Heart right ventricle (tissue), 16 donors: ENCODE measurements around the gene THEMIS. TPM values are rescaled to one million over a fixed set of nuclear protein-coding genes. Genes with fewer than 3 reads are reported as not detected.

Source experiments
- ATAC-seq, 8 donors: fragments of 200-7000 bp; cut with Tn5 transposase; one replicate each; pipeline ENCODE4 v1.9.1; 2020; ENCODE audit warnings: mild to moderate bottlenecking in 8 of 8, moderate library complexity in 8 of 8, moderate number of reproducible peaks in 1 of 8
- DNase-seq, 2 donors: peaks; one replicate each; pipeline ENCODE4 v3.0.0-alpha.2; 2020
- H3K27ac ChIP-seq, 10 donors: fragments of 200-600 bp; sonication (generic) in 2 of 10; one replicate each; pipeline versions ENCODE4 v1.5.0 to v1.8.0; 2020 to 2022; ENCODE audit warnings: mild to moderate bottlenecking in 3 of 10
- H3K27me3 ChIP-seq, 7 donors: fragments of 200-600 bp; one replicate each; pipeline ENCODE4 v1.8.0; 2021 to 2022; ENCODE audit warnings: mild to moderate bottlenecking in 2 of 7
- H3K36me3 ChIP-seq, 9 donors: fragments of 200-600 bp; sonication (generic) in 1 of 9; one replicate each; pipeline versions ENCODE4 v1.5.0 to v1.8.0; 2020 to 2022; ENCODE audit warnings: mild to moderate bottlenecking in 2 of 9
- H3K4me1 ChIP-seq, 9 donors: fragments of 200-600 bp; sonication (generic) in 1 of 9; one replicate each; pipeline versions ENCODE4 v1.5.0 to v1.8.0; 2020 to 2022; ENCODE audit warnings: mild to moderate bottlenecking in 4 of 9
- H3K4me3 ChIP-seq, 10 donors: fragments of 200-600 bp; sonication (generic) in 2 of 10; one replicate each; pipeline versions ENCODE4 v1.5.0 to v1.8.0; 2020 to 2022; ENCODE audit warnings: mild to moderate bottlenecking in 7 of 10, moderate library complexity in 2 of 10
- H3K9me3 ChIP-seq, 11 donors: fragments of 200-600 bp in 10 of 11; sonication (generic) in 2 of 11; one replicate each; pipeline versions ENCODE4 v1.5.0 to v1.8.0; 2013 to 2022; ENCODE audit warnings: mild to moderate bottlenecking in 2 of 11, control low read depth in 1 of 11, moderate library complexity in 1 of 11
- CTCF ChIP-seq, 9 donors: fragments of 200-600 bp; sonication (generic) in 2 of 9; IDR thresholded peaks; one replicate each; pipeline versions ENCODE4 v1.5.0 to v1.8.0; 2021 to 2022; ENCODE audit warnings: antibody characterized with exemption in 9 of 9, mild to moderate bottlenecking in 5 of 9, moderate library complexity in 1 of 9
- WGBS, 2 donors: extraction: QIAGEN DNeasy Blood & Tissue Kit; methylation state at CpG; one replicate each; pipeline ENCODE4 v1.1.7; 2013; ENCODE audit warnings: inconsistent platforms in 1 of 2; 5-methylcytosine and 5-hydroxymethylcytosine counted together
- intact Hi-C, 10 donors: fragments of 100-400 bp; cut with DNase I; formaldehyde crosslinking; loops; one replicate each; pipeline versions ENCODE4 v1.11.1 to v1.14.2; 2022
- polyA plus RNA-seq, 2 donors: library from polyadenylated mRNA; stranded (reverse); fragments of 200-250 nt; gene quantifications; one replicate each; pipeline ENCODE4 v1.2.3, GENCODE V29; 2013
- total RNA-seq, 10 donors: library from RNA; stranded (reverse); fragmentation: NEBNext Ultra II Directional in 3 of 10; extraction: Animal tissue kit (Norgen Biotek cat#: 25700) in 3 of 10; gene quantifications; one replicate each; pipeline versions ENCODE4 v1.2.1 to v1.2.4, GENCODE V29; 2021 to 2023
- donor health status: Arrhythmogenic right ventricular cardiomyopathy.
- donor health status: ischemic (EF 13 %, LVEDD 7.1; RV severe dilation, severe dysfunction).
- donor health status: healthy with polysubstance abuse.
- donor health status: DM: no; HTN: yes; CAD: no.
- donor health status: DM: no; HTN: no; CAD: no.
- donor health status: ischemic (EF 25% LVEDD 6.9; RV normal size, moderate dysfunction).
- donor health status: ischemic (EF 25% LVEDD 5.7; RV mildly dilated, moderate dysfunction).
- donor health status: healthy.
- donor health status: DM: yes; HTN: yes; CAD: no.
- donor health status: Ischemic cardiomyopathy.
- donor health status: ischemic (EF 35%, LVEDD 5.7; RV mildly dilated, moderate dysfunction).
- donor health status: nonischemic (EF 11% LVEDD 7.7; RV severe dilation, severe dysfunction).
- donor health status: DM: yes; HTN: yes; CAD: no.
- donor health status: PGD.
- donor health status: ischemic (EF 29% LVEDD 5.4; RV normal size, mild dysfunction).
- donor health status: nonischemic (EF 23%, LVEDD 6.1; RV moderate dilation, normal function).

Gene THEMIS
- total and polyA plus RNA-seq, 12 donors: 0.01 to 2.0 (median 0.14) TPM; not detected in 4

DNA sequence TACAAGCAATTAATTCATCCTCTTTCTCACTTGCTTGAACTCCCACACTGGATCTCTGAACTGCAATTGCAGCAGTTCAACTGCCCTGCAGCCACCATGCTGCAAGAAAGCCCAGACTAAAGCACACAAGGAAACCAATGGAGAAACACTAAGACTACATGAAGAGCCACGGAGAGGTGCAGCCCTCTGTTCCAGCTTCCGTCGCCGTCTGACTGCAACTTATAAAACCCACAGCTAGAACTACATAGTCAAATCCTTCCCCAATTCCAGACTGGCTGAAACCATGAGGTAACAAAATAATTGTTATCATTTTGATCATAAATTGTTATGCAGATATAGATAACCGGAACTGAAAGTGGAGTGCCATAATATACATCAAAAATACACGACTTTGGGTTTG lies 21.1 kb upstream of the THEMIS start:
- Histone ChIP-seq H3K27me3 (peaks cover 0 to 5% (median 0%) of the 10 kb centered on the region in 7 donors), H3K27ac (no peak overlapping the region), H3K4me1 (no peaks in the 10 kb centered on the region), H3K9me3 (peaks cover 0 to 19% (median 6%) of the 10 kb centered on the region in 11 donors), H3K4me3 (no peak overlapping the region), H3K36me3 (no peaks in the 10 kb centered on the region)
- TF ChIP-seq CTCF (IDR thresholded peaks at IDR 0.05): no peak
- ATAC-seq: no peak
- no peak for DNase-seq
- intact Hi-C loops: no loop called here
- 92% methylated on average over 6 of the region's 6 CpGs for WGBS, 2 donors

DNA sequence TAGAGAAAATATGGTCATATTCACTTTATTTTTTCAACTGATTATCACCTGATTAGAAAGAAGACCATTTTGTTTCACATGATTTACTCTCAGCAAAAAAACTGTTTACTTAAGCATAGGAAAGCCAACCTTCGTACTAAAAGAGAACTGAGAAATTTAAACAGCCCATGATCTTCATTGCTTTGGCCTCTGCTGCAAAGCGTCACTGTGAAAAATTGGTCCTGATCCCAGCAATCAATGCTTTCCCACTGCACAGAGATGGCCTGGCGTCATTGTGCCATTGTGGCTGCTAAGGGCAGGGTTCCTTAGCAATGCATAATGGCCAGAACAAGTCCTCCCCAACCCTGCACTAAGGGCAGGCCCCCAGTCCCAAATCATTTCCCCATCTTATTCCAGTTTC lies 19.9 kb upstream of the THEMIS start:
- 79 to 85% methylated on average over 3 of the region's 3 CpGs for WGBS, 2 donors
- no peak for TF ChIP-seq CTCF (IDR thresholded peaks at IDR 0.05)
- intact Hi-C loops: no loop called here
- no peaks in the 10 kb centered on the region for H3K36me3 ChIP-seq
- ATAC-seq (no peak), DNase-seq (no peak)
- H3K27ac ChIP-seq: no peak overlapping the region
- peaks cover 0 to 8% (median 4%) of the 10 kb centered on the region in 11 donors for H3K9me3 ChIP-seq
- H3K4me3 ChIP-seq: no peak overlapping the region
- H3K4me1 ChIP-seq: no peaks in the 10 kb centered on the region
- H3K27me3 ChIP-seq: peaks cover 0 to 6% (median 0%) of the 10 kb centered on the region in 7 donors

DNA sequence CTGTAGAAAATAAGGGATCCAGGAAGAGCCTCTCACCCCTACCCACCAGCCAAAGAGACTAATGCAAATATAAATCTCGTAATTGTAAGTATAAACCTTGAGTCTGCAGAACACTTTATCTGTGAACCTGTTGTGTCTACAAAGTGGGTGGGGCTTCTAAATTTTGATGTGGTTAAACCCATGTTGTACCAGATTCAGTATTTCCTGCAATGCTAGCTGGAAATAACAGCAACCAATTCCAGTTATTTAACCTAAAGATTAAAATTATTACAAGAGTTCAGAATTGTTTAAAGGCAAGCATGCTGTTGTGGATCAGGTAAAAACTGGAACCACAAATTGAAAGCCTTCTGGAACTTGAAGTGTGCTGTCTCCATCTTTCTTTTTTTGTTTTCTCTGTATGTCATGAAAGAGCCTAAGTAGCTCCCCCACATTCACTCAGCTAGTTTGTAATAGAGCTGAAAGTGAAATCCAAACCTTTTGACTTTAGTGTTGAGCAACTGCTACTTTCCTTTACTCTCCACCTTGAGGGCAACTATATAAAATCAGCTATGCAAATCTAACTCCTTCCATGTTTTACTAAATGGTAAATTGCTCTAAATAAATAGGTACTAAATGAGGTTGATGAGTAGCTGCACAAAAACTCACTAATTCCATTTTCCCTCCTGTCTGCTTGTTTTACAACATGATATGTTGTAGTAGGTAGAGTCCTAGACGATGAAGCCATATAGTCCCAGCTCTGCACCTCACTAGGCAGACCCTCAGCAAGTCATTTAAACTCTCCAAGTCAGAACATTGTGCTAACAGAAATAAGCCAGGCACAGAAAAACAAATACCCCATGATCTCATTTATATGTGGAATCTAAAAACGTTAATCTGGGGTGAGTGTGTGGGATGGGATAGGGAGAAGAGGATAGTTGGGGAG lies 17.9 kb upstream of the THEMIS start:
- Histone ChIP-seq H3K27ac (peak overlapping the region in 1 of 10 donors; percentile 40), H3K4me3 (peak overlapping the region in 1 of 10 donors; percentile 42), H3K4me1 (no peaks in the 10 kb centered on the region), H3K36me3 (no peaks in the 10 kb centered on the region), H3K27me3 (peaks cover 0 to 6% (median 0%) of the 10 kb centered on the region in 7 donors), H3K9me3 (no peaks in the 10 kb centered on the region)
- DNase-seq (no peak), ATAC-seq (no peak)
- intact Hi-C loops: no loop called here
- 69% methylated on average over 3 of the region's 3 CpGs for WGBS, 2 donors
- TF ChIP-seq CTCF (IDR thresholded peaks at IDR 0.05): no peak

GRCh38 chr6:127917766-127918165 lies 16.9 kb upstream of the THEMIS start:
- H3K9me3 ChIP-seq: no peaks in the 10 kb centered on the region
- peaks cover 0 to 6% (median 0%) of the 10 kb centered on the region in 7 donors for H3K27me3 ChIP-seq
- H3K36me3 ChIP-seq: no peaks in the 10 kb centered on the region
- ATAC-seq (no peak), DNase-seq (no peak)
- H3K27ac ChIP-seq: peak overlapping the region in 1 of 10 donors; percentile 42
- H3K4me1 ChIP-seq: no peaks in the 10 kb centered on the region
- WGBS, 2 donors: 77 to 81% methylated on average over 1 of the region's 1 CpG
- H3K4me3 ChIP-seq: peak overlapping the region in 1 of 10 donors; percentile 42
- intact Hi-C loops: no loop called here
- TF ChIP-seq CTCF (IDR thresholded peaks at IDR 0.05): no peak
